ENCODE data around the gene INHBC. TPM values are rescaled to one million over a fixed set of nuclear protein-coding genes. Genes with fewer than 3 reads are reported as not detected.

INHBC gene
- total and polyA plus RNA-seq, 2 experiments from 2014 or later: 0.21 TPM; not detected in 1

GRCh38 chr12:57460841-57461275 lies 26.3 kb downstream of the INHBC start:
- peaks cover 4% of the 10 kb centered on the region for H3K4me1 ChIP-seq (ENCODE audit: low read depth)
- no peaks in the 10 kb centered on the region for H3K36me3 ChIP-seq
- DNase-seq (ENCODE audit: low read depth in 1 of 2, low spot score in 1 of 2): peak in 1 of 2 donors; percentile 59
- peaks cover 7% of the 10 kb centered on the region for H3K27me3 ChIP-seq
- no peak overlapping the region for H3K27ac ChIP-seq
- peak overlapping the region; percentile 46 for H3K4me3 ChIP-seq
- no peak for TF ChIP-seq CTCF (IDR thresholded peaks at IDR 0.05; ENCODE audit: low read depth, low read length)
- no peaks in the 10 kb centered on the region for H3K9me3 ChIP-seq (ENCODE audit: low read depth)

DNA sequence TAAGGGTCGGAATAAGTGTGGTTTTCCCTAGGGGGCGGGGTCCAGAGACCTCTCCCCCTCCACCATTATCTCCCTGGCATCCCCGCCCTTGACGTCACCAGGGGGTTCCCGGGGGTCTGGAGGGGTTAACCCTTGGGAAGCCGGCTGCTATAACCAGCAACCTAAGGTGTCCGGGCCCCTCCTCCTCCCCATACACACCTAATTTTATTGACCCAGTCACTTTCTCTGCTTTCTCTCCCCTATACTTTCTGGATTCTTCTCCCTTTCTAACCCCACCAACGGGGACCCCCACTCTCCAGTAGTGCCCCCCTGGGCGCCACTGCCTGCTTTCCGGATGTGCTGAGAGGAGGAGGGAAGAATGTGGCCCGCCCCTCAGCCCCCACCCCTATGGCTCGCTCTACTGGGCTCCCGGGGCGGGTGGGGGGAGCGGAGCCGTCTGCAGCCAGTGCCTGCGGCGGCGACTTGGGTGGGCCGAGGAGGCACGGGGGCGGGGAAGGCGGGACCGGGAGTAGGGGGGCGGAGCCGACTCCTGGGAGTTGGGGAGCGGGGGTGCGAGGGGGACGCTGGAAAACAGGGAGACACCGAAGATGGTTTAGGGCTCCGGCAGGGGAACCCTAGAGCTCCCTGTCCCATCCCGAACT lies 26.8 kb downstream of the INHBC start:
- H3K27me3 ChIP-seq: peaks cover 7% of the 10 kb centered on the region
- no peak overlapping the region for H3K27ac ChIP-seq
- TF ChIP-seq CTCF (IDR thresholded peaks at IDR 0.05; ENCODE audit: low read depth, low read length): no peak
- H3K9me3 ChIP-seq (ENCODE audit: low read depth): no peaks in the 10 kb centered on the region
- H3K4me1 ChIP-seq (ENCODE audit: low read depth): peaks cover 4% of the 10 kb centered on the region
- peak overlapping the region; percentile 46 for H3K4me3 ChIP-seq
- peak; percentile 49 to 71 for DNase-seq (ENCODE audit: low read depth in 1 of 2, low spot score in 1 of 2)
- H3K36me3 ChIP-seq: no peaks in the 10 kb centered on the region

DNA sequence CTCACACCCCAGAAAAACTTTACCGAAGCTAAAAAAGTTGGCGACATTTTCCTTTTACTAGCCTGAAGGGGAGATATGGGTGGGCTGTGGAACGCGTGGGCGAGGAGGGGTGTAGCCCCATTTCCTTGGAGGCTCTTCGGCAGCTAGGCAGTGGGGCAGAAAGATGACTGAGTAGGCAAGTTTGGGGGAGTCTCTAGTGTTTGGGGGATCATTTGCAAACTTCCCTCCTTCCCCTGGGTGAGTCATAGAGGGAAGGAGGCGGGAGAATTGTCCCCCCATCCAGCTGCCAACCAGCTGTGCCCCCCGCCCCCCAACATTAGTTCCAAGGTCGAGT lies 27.3 kb downstream of the INHBC start:
- Histone ChIP-seq H3K27me3 (peaks cover 7% of the 10 kb centered on the region), H3K36me3 (no peaks in the 10 kb centered on the region), H3K4me1 (ENCODE audit: low read depth) (peaks cover 4% of the 10 kb centered on the region), H3K4me3 (peak overlapping the region; percentile 46), H3K9me3 (ENCODE audit: low read depth) (no peaks in the 10 kb centered on the region), H3K27ac (no peak overlapping the region)
- no peak for TF ChIP-seq CTCF (IDR thresholded peaks at IDR 0.05; ENCODE audit: low read depth, low read length)
- no peak for DNase-seq (ENCODE audit: low read depth in 1 of 2, low spot score in 1 of 2)

DNA sequence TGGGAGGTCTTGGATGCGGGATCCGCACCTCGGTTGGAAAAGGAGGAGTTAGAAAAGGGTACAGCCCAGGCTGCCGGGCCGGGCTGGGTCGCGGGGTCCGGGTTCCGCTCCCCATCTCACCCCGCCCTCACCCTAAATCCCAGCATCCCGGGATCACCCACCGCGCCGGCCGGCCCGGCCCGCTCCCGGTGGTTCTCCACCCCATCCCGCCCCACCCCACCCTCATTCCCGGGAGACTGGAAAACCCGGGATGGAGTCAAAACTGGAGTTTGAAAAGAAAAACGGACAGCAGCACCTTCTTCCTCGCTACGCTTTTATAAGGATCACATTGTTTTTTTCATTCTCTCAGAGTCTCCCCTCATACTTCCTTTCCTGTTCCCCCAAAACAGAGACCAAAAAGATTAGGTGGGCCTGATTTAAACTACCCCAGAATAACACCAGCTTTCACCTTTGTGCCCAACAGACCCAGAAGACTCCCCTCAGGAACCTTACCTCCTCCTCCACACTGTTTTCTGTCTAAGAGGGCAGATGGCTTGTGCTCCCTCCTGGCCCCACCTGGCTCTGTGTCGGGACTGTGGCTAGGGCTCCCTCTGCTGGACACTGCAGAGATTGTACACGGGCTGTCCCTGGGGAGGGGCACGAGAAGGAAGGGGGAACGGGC lies 27.8 kb downstream of the INHBC start:
- peak; percentile 89 to 91 for DNase-seq (ENCODE audit: low read depth in 1 of 2, low spot score in 1 of 2)
- peak; percentile 97 for TF ChIP-seq CTCF (IDR thresholded peaks at IDR 0.05; ENCODE audit: low read depth, low read length)
- Histone ChIP-seq H3K27ac (peak overlapping the region; percentile 27), H3K4me3 (peak overlapping the region; percentile 46), H3K4me1 (ENCODE audit: low read depth) (peaks cover 4% of the 10 kb centered on the region), H3K27me3 (peaks cover 7% of the 10 kb centered on the region), H3K36me3 (no peaks in the 10 kb centered on the region), H3K9me3 (ENCODE audit: low read depth) (no peaks in the 10 kb centered on the region)

DNA sequence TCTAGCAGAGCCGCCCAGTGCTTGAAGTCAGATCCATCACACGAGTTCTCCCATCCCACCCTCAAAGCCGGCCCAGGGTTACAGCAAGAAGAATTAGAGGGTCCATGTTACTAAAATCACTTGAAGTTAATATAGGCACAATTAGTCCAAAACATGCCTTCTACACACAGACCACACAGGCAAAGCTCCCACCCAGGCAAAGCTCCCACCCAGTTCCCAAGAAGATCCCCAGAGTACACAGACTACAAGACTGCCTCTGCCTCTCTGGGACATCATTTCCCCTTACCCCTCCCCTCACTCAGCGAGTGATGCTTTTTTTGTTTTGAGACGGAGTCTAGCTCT lies 28.3 kb downstream of the INHBC start:
- DNase-seq (ENCODE audit: low read depth in 1 of 2, low spot score in 1 of 2): no peak
- H3K36me3 ChIP-seq: no peaks in the 10 kb centered on the region
- no peak for TF ChIP-seq CTCF (IDR thresholded peaks at IDR 0.05; ENCODE audit: low read depth, low read length)
- H3K9me3 ChIP-seq (ENCODE audit: low read depth): no peaks in the 10 kb centered on the region
- H3K27me3 ChIP-seq: peaks cover 7% of the 10 kb centered on the region
- no peak overlapping the region for H3K27ac ChIP-seq
- H3K4me1 ChIP-seq (ENCODE audit: low read depth): peaks cover 4% of the 10 kb centered on the region
- H3K4me3 ChIP-seq: no peak overlapping the region
